Breast epithelium (tissue), 3 donors: Measurements from ENCODE around the gene FAM3B.

Experiments
- CTCF ChIP-seq, 3 donors: fragments of 450-650 bp; IDR thresholded peaks; one replicate each; pipeline ENCODE4 v1.5.1; 2016 to 2017; ENCODE audit warnings: antibody characterized with exemption in 3 of 3, mild to moderate bottlenecking in 3 of 3, moderate library complexity in 3 of 3
- POLR2A ChIP-seq: fragments of 450-650 bp; IDR thresholded peaks from one replicate; pipeline ENCODE4 v1.6.1; 2016; ENCODE audit warnings: antibody characterized with exemption, mild to moderate bottlenecking, moderate library complexity
- POLR2AphosphoS5 ChIP-seq, 3 donors: sonication (generic); formaldehyde crosslinking; IDR thresholded peaks; one replicate each; pipeline ENCODE4 v1.6.1; 2017; ENCODE audit warnings: antibody characterized with exemption in 3 of 3

- no peak for TF ChIP-seq CTCF (IDR thresholded peaks at IDR 0.05)
- TF ChIP-seq POLR2AphosphoS5 (IDR thresholded peaks at IDR 0.05) = no peak
- no peak for TF ChIP-seq POLR2A
Observed at GRCh38 chr21:41328660-41329607, 12.3 kb downstream of the FAM3B start.
